Activated naive CD8-positive, alpha-beta T cell treated with anti-CD3 and anti-CD28 coated beads, Interleukin-2, amount 10 ng/mL, durations not matched to agents 7 days and 5 days (primary cell): Measurements from ENCODE around the gene ZNF205. TPM values are rescaled to one million over a fixed set of nuclear protein-coding genes. Genes with fewer than 3 reads are reported as not detected.

Experiments
- ATAC-seq: fragments of 150-1000 bp; cut with Tn5 transposase; one replicate; pipeline ENCODE4 v1.10.0; 2021; ENCODE audit warnings: low read depth, moderate library complexity
- POLR2A ChIA-PET: fragments of 350-600 bp; sonication (Branson Sonifier 250); formaldehyde crosslinking; loops from one replicate; lab custom pipeline; 2021; ENCODE audit warnings: antibody characterized with exemption; lab: Charles Lee
- DNase-seq: peaks from one replicate; pipeline ENCODE4 v3.0.0; 2021
- H3K27ac Mint-ChIP-seq: one replicate; pipeline ENCODE4 v1.8.0; 2022; ENCODE audit warnings: mild to moderate bottlenecking, mixed read lengths
- H3K27me3 Mint-ChIP-seq: one replicate; pipeline ENCODE4 v1.8.0; 2022; ENCODE audit warnings: mild to moderate bottlenecking, moderate library complexity, mixed read lengths
- H3K36me3 Mint-ChIP-seq: one replicate; pipeline ENCODE4 v1.8.0; 2021; ENCODE audit warnings: mild to moderate bottlenecking, mixed read lengths
- H3K4me1 Mint-ChIP-seq: one replicate; pipeline ENCODE4 v1.8.0; 2021; ENCODE audit warnings: mixed read lengths
- H3K4me3 Mint-ChIP-seq: one replicate; pipeline ENCODE4 v1.8.0; 2022; ENCODE audit warnings: mild to moderate bottlenecking, moderate library complexity, mixed read lengths
- H3K9me3 Mint-ChIP-seq: one replicate; pipeline ENCODE4 v1.8.0; 2021; ENCODE audit warnings: mixed read lengths
- total RNA-seq, 2 experiments: library from RNA; stranded (reverse); gene quantifications; one replicate each; pipeline ENCODE4 v1.2.3, GENCODE V29; 2021

ZNF205 gene
- total RNA-seq, 2 experiments from 2014 or later = not detected

- no peak for ATAC-seq
Observed at GRCh38 chr16:3087243-3088235, 24.8 kb upstream of the ZNF205 start.

DNA sequence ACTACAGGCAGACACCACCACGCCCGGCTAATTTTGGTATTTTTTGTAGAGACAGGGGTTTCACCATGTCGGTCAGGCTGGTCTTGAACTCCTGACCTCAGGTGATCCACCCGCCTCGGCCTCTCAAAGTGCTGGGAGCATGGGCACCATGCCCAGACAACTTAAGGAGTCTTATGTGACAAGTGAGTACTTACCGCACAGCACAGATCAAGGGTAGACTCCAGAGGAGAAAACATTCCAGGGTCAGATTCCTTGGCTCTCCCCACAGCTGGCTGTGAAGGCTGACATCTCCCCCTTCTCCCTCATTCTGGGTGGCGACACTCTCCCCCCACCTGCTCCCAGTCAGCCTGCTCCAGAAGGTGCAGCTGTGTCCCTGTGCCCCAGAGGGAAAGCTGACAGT is 23.9 kb upstream of the ZNF205 start:
- H3K4me1 Mint-ChIP-seq = peaks cover 31% of the 10 kb centered on the region
- peak overlapping the region; percentile 54 for H3K27ac Mint-ChIP-seq
- no peaks in the 10 kb centered on the region for H3K27me3 Mint-ChIP-seq
- POLR2A ChIA-PET = interaction anchor here (1.2 to 4.0 kb wide), 3 partner anchors 8 to 22 kb away, joined by 4 to 21 read pairs (median 15); partner anchors contain the start of gene IL32
- ATAC-seq (no peak), DNase-seq (no peak)
- H3K4me3 Mint-ChIP-seq = no peak overlapping the region
- H3K36me3 Mint-ChIP-seq = no peaks in the 10 kb centered on the region
- no peaks in the 10 kb centered on the region for H3K9me3 Mint-ChIP-seq

More at GRCh38 chr16:3087243-3088235, 24.8 kb upstream of the ZNF205 start:
- Mint-ChIP-seq H3K27ac (peak overlapping the region; percentile 54), H3K36me3 (no peaks in the 10 kb centered on the region), H3K4me3 (no peak overlapping the region), H3K9me3 (no peaks in the 10 kb centered on the region), H3K27me3 (no peaks in the 10 kb centered on the region), H3K4me1 (peaks cover 34% of the 10 kb centered on the region)
- POLR2A ChIA-PET = interaction anchor here (0.6 to 4.0 kb wide), 6 partner anchors 12 to 89 kb away, joined by 3 to 21 read pairs (median 4); partner anchors contain the start of gene IL32
- no peak for DNase-seq

DNA sequence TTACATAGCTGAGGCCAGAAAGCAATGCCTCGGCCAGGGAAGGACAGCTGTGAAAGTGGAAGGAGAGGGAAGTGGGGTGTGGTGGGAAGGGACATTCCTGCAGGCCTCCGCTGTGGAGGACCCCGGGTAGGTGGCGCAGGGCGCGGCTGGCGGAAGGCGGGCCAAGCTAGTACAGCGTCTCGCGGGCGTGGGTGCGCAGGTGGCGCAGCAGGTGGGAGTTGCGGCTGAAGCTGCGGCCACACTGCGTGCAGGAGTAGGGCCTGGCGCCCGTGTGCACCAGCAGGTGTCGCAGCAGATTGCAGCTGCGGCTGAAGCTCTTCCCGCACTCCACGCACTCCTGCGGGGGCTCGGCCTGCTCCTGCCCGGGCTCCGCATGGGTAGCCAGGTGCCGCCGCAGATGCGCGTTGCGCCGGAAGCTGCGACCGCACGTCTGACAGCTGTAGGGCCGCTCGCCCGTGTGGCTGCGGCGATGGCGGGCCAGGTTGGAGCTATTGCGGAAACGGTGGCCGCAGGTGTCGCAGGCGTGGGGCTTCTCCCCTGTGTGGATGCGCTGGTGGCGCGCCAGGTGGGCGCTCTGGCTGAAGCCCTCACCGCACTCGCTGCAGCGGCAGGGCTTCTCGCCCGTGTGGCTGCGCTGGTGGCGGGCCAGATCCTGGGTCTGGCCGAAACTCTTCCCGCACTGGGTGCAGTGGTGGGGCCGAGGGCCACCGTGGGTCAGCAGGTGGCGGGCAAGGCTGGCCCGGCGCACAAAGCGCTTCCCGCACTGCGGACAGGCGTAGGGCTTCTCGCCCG is 23.3 kb upstream of the ZNF205 start:
- ATAC-seq (no peak), DNase-seq (no peak)
- H3K27ac Mint-ChIP-seq = no peak overlapping the region
- no peaks in the 10 kb centered on the region for H3K36me3 Mint-ChIP-seq
- peaks cover 29% of the 10 kb centered on the region for H3K4me1 Mint-ChIP-seq
- no peaks in the 10 kb centered on the region for H3K9me3 Mint-ChIP-seq
- no peaks in the 10 kb centered on the region for H3K27me3 Mint-ChIP-seq
- no peak overlapping the region for H3K4me3 Mint-ChIP-seq
- POLR2A ChIA-PET = interaction anchor here (1.2 to 4.0 kb wide), 2 partner anchors 9 to 14 kb away, joined by 4 to 21 read pairs; no protein-coding TSS in a partner anchor

DNA sequence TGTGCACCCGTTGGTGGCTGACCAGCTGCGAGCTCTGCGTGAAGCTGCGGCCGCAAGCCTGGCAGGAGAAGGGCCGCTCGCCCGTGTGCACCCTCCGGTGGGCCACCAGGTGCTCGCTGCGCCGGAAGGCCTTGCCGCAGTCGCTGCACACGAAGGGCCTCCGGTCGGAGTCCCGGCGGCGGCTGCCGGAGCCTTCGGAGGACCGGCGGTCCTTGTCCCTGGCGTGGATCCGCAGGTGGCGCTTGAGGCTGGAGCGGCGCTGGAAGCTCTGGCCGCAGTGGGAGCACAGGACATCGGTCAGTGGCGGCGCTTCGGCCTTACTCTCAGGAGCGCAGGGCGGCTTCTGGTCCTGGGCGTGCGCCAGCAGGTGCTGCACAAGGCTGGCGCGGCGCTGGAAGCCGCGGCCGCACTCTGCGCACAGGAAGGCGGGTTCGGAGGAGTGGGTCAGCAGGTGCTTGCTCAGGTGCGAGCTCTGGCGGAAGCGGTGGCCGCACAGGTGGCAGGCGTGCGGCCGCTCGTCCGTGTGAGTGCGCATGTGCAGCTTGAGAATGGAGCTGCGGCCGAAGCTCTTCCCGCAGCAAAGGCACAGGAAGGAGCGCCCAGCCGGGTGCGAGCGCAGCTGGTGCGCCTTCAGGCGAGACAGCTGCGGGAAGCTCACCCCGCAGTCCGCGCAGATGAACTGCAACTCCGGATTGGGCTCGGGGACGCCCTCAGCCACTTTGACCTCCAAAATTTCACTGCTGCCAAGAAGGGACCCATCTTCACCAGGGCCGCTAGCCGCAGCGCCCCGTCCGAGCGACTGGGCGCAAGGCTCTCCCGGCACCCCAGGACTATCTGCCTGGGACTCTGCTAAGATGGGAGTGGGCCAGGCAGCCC is 22.4 kb upstream of the ZNF205 start:
- Mint-ChIP-seq H3K27me3 (no peaks in the 10 kb centered on the region), H3K36me3 (peaks cover 4% of the 10 kb centered on the region), H3K4me3 (no peak overlapping the region), H3K4me1 (peaks cover 28% of the 10 kb centered on the region), H3K27ac (no peak overlapping the region), H3K9me3 (no peaks in the 10 kb centered on the region)
- POLR2A ChIA-PET = interaction anchor here (1.2 to 4.0 kb wide), 2 partner anchors 9 to 15 kb away, joined by 4 to 21 read pairs; no protein-coding TSS in a partner anchor
- DNase-seq (no peak), ATAC-seq (no peak)

GRCh38 chr16:3091551-3091950 is 20.8 kb upstream of the ZNF205 start:
- no peak for DNase-seq
- peaks cover 4% of the 10 kb centered on the region for H3K36me3 Mint-ChIP-seq
- no peak overlapping the region for H3K4me3 Mint-ChIP-seq
- H3K27ac Mint-ChIP-seq = peak overlapping the region; percentile 70
- H3K9me3 Mint-ChIP-seq = no peaks in the 10 kb centered on the region
- no peak for ATAC-seq
- POLR2A ChIA-PET = interaction anchor here (0.5 to 2.3 kb wide), 4 partner anchors 14 to 43 kb away, joined by 3 to 11 read pairs (median 4); partner anchors contain the start of gene IL32
- H3K4me1 Mint-ChIP-seq = peaks cover 26% of the 10 kb centered on the region
- no peaks in the 10 kb centered on the region for H3K27me3 Mint-ChIP-seq

DNA sequence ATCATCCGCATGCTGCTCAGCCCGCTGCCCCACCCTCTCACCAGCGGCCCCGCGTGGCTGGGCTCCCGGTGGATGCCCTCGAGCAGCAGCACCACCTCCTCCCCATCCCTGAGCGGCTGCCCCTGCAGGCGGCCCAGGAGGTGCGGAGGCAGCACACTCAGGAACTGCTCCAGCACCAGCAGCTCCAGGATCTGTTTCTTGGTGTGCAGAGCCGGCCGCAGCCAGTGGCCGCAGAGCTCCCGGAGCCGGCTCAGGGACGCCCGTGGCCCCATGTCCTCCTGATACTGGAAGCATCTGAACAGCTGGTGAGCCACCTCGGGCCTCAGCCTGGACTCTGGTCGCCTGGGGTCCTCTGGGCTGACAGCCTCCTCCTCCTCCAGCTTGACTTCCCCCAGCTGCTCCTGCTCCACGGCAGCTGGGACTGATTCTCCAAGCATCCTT is 19.9 kb upstream of the ZNF205 start:
- Mint-ChIP-seq H3K4me3 (no peak overlapping the region), H3K9me3 (no peaks in the 10 kb centered on the region), H3K27ac (no peak overlapping the region), H3K27me3 (no peaks in the 10 kb centered on the region), H3K36me3 (peaks cover 4% of the 10 kb centered on the region), H3K4me1 (peaks cover 26% of the 10 kb centered on the region)
- POLR2A ChIA-PET = interaction anchor here (0.7 to 2.3 kb wide), 3 partner anchors 13 to 34 kb away, joined by 3 to 11 read pairs (median 7); partner anchors contain the start of gene IL32
- no peak for ATAC-seq
- no peak for DNase-seq

GRCh38 chr16:3094289-3095027 is 17.9 kb upstream of the ZNF205 start:
- ATAC-seq (peak; percentile 37), DNase-seq (no peak)
- POLR2A ChIA-PET = interaction anchor here (0.9 to 2.5 kb wide), 5 partner anchors 19 to 36 kb away, joined by 3 to 42 read pairs (median 5); no protein-coding TSS in a partner anchor
- no peaks in the 10 kb centered on the region for H3K9me3 Mint-ChIP-seq
- H3K4me1 Mint-ChIP-seq = peaks cover 23% of the 10 kb centered on the region
- peaks cover 4% of the 10 kb centered on the region for H3K36me3 Mint-ChIP-seq
- peak overlapping the region; percentile 8 for H3K4me3 Mint-ChIP-seq
- H3K27me3 Mint-ChIP-seq = peaks cover 2% of the 10 kb centered on the region
- H3K27ac Mint-ChIP-seq = peak overlapping the region; percentile 54

- peaks cover 30% of the 10 kb centered on the region for H3K4me1 Mint-ChIP-seq
- H3K27ac Mint-ChIP-seq = peak overlapping the region; percentile 76
- H3K36me3 Mint-ChIP-seq = peaks cover 4% of the 10 kb centered on the region
- POLR2A ChIA-PET = interaction anchor here (0.7 to 2.5 kb wide), 11 partner anchors 9 to 56 kb away, joined by 3 to 42 read pairs (median 4); partner anchors contain the start of gene IL32
- peak overlapping the region; percentile 42 for H3K4me3 Mint-ChIP-seq
- H3K9me3 Mint-ChIP-seq = no peaks in the 10 kb centered on the region
- DNase-seq (peak; percentile 54), ATAC-seq (peak; percentile 78)
- peaks cover 2% of the 10 kb centered on the region for H3K27me3 Mint-ChIP-seq
Observed at GRCh38 chr16:3095869-3096268, 16.5 kb upstream of the ZNF205 start.

DNA sequence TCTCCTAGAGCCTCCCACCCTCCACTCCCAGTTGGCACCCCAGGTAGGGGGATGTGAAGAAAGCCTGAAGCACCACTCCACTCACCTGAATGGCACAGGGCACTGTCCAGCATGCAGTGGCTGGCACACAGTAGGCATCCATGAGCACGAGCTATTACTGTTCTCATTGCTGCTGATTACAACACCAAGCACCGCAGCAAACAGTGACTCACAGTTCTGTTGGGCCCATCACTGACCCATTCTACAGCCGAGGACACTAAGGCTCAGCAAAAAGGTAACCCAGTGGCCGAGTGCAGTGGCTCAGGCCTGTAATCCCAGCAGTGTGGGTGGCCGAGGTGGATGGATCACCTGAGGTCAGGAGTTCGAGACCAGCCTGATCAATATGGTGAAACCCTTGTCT is 16.0 kb upstream of the ZNF205 start:
- Mint-ChIP-seq H3K36me3 (peaks cover 4% of the 10 kb centered on the region), H3K4me1 (peaks cover 30% of the 10 kb centered on the region), H3K4me3 (no peak overlapping the region), H3K27ac (no peak overlapping the region), H3K9me3 (no peaks in the 10 kb centered on the region), H3K27me3 (peaks cover 2% of the 10 kb centered on the region)
- POLR2A ChIA-PET = interaction anchor here (0.7 to 2.5 kb wide), 12 partner anchors 8 to 56 kb away, joined by 3 to 42 read pairs (median 4); partner anchors contain the start of gene IL32
- ATAC-seq (no peak), DNase-seq (no peak)

- ATAC-seq = no peak
- peaks cover 32% of the 10 kb centered on the region for H3K4me1 Mint-ChIP-seq
- H3K4me3 Mint-ChIP-seq = no peak overlapping the region
- DNase-seq = no peak
- POLR2A ChIA-PET = interaction anchor here (0.7 to 4.7 kb wide), 6 partner anchors 9 to 347 kb away, joined by 5 to 42 read pairs (median 6); no protein-coding TSS in a partner anchor
- H3K9me3 Mint-ChIP-seq = no peaks in the 10 kb centered on the region
- peaks cover 4% of the 10 kb centered on the region for H3K36me3 Mint-ChIP-seq
- peak overlapping the region; percentile 12 for H3K27ac Mint-ChIP-seq
- peaks cover 2% of the 10 kb centered on the region for H3K27me3 Mint-ChIP-seq
Observed at GRCh38 chr16:3097266-3097665, 15.1 kb upstream of the ZNF205 start.
